ENCODE results near the gene CALR3. TPM values are rescaled to one million over a fixed set of nuclear protein-coding genes. Genes with fewer than 3 reads are reported as not detected.

CALR3 gene
- total and polyA plus RNA-seq, 4 donors, result 0.05 to 0.08 TPM; not detected in 2

DNA sequence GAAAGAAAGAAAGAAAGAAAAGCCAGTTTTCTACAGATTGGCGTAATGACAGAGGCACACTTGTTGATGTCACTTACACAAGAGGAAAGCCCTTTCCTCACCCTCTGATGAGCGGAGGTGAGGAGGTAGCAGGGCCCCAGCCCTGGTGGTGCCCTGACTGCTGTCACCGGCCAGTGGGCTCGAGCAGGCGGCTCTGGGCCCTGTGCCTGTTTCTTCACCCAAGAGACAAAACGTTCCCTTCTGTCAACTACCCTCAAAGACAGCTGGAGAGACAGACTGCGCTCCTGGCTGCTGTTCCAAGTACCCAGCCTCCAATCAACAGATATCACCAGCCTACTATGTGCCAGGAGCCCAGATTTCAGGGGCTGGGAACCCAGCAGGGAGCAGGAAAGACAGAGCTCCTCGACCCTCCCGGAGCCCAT is 34.3 kb downstream of the CALR3 start (continued):
- TF ChIP-seq RAD21 (IDR thresholded peaks at IDR 0.05), result no peak
- no peak for TF ChIP-seq GABPA (IDR thresholded peaks at IDR 0.05 in 1 of 2, conservative IDR thresholded peaks at IDR 0.05 in 1 of 2)
- TF ChIP-seq HNF4G (IDR thresholded peaks at IDR 0.05), result no peak
- no peak for TF ChIP-seq TAF1 (conservative IDR thresholded peaks at IDR 0.05)
- no peak for TF ChIP-seq RXRA (IDR thresholded peaks at IDR 0.05)
- TF ChIP-seq JUND (IDR thresholded peaks at IDR 0.05), result no peak

DNA sequence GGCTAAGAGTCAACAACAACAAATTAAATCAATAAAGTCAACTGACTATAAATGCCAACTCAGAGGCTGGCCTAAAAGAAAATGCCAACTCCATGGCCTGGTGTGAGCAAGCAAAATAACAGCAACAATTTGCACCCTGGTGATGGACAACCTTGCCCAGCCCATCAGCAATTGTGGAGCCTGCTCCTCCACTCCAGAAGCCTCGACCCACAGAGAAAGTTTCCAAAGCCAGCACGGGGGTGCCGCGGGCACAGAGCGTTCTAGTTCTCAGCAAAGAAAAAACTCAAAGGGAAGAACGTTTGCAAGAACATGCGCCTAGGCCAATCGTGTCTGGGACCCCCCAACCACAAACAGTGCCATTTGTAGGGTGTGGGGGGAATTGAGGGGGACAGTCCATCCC is 35.5 kb downstream of the CALR3 start:
- H3K27me3 ChIP-seq (ENCODE audit: control insufficient read depth in 4 of 4, insufficient read depth in 4 of 4, low read length in 3 of 4), result no peaks in the 10 kb centered on the region
- H3K9ac ChIP-seq (ENCODE audit: low read depth in 1 of 2, low read length in 2 of 2), result no peak overlapping the region
- H3K4me3 ChIP-seq (ENCODE audit: low read depth in 1 of 3, low read length in 3 of 3), result no peak overlapping the region
- no peaks in the 10 kb centered on the region for H3K9me3 ChIP-seq (ENCODE audit: control insufficient read depth in 4 of 4, low read length in 3 of 4)
- no peaks in the 10 kb centered on the region for H3K36me3 ChIP-seq (ENCODE audit: control insufficient read depth in 4 of 4, insufficient read depth in 3 of 4, low read depth in 1 of 4, low read length in 3 of 4)
- no peak overlapping the region for H3K27ac ChIP-seq (ENCODE audit: low read depth in 1 of 2, low read length in 2 of 2)
- H3K4me1 ChIP-seq (ENCODE audit: control insufficient read depth in 4 of 4, insufficient read depth in 4 of 4, low read length in 3 of 4), result peaks cover 12 to 61% (median 41%) of the 10 kb centered on the region in 4 donors
- WGBS, result 78% methylated on average over 8 of the region's 8 CpGs
- DNase-seq (ENCODE audit: low spot score), result no peak
- TF ChIP-seq FOXA1 (IDR thresholded peaks at IDR 0.05) (no peak), TAF1 (conservative IDR thresholded peaks at IDR 0.05) (no peak), YY1 (IDR thresholded peaks at IDR 0.05) (no peak), HNF4G (IDR thresholded peaks at IDR 0.05) (no peak), NR2F2 (IDR thresholded peaks at IDR 0.05) (no peak), SP1 (IDR thresholded peaks at IDR 0.05) (no peak), GABPA (IDR thresholded peaks at IDR 0.05 in 1 of 2, conservative IDR thresholded peaks at IDR 0.05 in 1 of 2) (no peak)
- TF ChIP-seq, protein P1, sequence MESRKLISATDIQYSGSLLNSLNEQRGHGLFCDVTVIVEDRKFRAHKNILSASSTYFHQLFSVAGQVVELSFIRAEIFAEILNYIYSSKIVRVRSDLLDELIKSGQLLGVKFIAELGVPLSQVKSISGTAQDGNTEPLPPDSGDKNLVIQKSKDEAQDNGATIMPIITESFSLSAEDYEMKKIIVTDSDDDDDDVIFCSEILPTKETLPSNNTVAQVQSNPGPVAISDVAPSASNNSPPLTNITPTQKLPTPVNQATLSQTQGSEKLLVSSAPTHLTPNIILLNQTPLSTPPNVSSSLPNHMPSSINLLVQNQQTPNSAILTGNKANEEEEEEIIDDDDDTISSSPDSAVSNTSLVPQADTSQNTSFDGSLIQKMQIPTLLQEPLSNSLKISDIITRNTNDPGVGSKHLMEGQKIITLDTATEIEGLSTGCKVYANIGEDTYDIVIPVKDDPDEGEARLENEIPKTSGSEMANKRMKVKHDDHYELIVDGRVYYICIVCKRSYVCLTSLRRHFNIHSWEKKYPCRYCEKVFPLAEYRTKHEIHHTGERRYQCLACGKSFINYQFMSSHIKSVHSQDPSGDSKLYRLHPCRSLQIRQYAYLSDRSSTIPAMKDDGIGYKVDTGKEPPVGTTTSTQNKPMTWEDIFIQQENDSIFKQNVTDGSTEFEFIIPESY (IDR thresholded peaks at IDR 0.05), result no peak
- TF ChIP-seq, protein P2, sequence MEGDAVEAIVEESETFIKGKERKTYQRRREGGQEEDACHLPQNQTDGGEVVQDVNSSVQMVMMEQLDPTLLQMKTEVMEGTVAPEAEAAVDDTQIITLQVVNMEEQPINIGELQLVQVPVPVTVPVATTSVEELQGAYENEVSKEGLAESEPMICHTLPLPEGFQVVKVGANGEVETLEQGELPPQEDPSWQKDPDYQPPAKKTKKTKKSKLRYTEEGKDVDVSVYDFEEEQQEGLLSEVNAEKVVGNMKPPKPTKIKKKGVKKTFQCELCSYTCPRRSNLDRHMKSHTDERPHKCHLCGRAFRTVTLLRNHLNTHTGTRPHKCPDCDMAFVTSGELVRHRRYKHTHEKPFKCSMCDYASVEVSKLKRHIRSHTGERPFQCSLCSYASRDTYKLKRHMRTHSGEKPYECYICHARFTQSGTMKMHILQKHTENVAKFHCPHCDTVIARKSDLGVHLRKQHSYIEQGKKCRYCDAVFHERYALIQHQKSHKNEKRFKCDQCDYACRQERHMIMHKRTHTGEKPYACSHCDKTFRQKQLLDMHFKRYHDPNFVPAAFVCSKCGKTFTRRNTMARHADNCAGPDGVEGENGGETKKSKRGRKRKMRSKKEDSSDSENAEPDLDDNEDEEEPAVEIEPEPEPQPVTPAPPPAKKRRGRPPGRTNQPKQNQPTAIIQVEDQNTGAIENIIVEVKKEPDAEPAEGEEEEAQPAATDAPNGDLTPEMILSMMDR (IDR thresholded peaks at IDR 0.05; ENCODE audit: low read depth, low read length, missing input control), result no peak

DNA sequence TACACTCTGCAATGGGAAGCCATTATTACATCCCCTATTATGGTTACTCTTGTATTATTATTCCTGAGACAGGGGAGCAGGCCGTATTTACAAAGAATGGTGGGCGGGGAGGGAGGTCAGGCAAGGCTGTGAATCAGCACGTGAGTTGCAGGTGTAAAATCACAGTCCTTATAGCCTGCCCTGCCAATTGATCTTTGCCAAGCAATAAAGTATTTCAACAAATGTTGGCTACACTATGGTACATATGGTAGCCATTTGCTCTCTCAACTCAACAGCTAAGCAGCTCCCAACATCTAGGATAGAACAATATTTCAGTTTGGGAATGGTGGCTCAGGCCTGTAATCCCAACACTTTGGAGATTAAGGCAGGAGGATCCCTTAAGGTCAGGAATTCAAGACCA is 36.3 kb downstream of the CALR3 start:
- no peak overlapping the region for H3K9ac ChIP-seq (ENCODE audit: low read depth in 1 of 2, low read length in 2 of 2)
- WGBS, result 85% methylated on average over 3 of the region's 3 CpGs
- DNase-seq (ENCODE audit: low spot score), result no peak
- no peaks in the 10 kb centered on the region for H3K9me3 ChIP-seq (ENCODE audit: control insufficient read depth in 4 of 4, low read length in 3 of 4)
- H3K36me3 ChIP-seq (ENCODE audit: control insufficient read depth in 4 of 4, insufficient read depth in 3 of 4, low read depth in 1 of 4, low read length in 3 of 4), result no peaks in the 10 kb centered on the region
- TF ChIP-seq EGR1 (IDR thresholded peaks at IDR 0.05; ENCODE audit: low read depth in 2 of 2) (no peak), RAD21 (IDR thresholded peaks at IDR 0.05) (no peak), NR2F2 (IDR thresholded peaks at IDR 0.05) (no peak)
- no peaks in the 10 kb centered on the region for H3K27me3 ChIP-seq (ENCODE audit: control insufficient read depth in 4 of 4, insufficient read depth in 4 of 4, low read length in 3 of 4)
- no peak overlapping the region for H3K4me3 ChIP-seq (ENCODE audit: low read depth in 1 of 3, low read length in 3 of 3)
- no peak overlapping the region for H3K27ac ChIP-seq (ENCODE audit: low read depth in 1 of 2, low read length in 2 of 2)
- H3K4me1 ChIP-seq (ENCODE audit: control insufficient read depth in 4 of 4, insufficient read depth in 4 of 4, low read length in 3 of 4), result peaks cover 12 to 65% (median 43%) of the 10 kb centered on the region in 4 donors
